Neutrophil (primary cell): Measurements from ENCODE around the gene CSGALNACT2.
A peak's percentile ranks its signal among the peaks of the same experiment; 100 is the strongest.
"Not testable (repeated sequence)": the region's sequence is repeated elsewhere in the genome, so short reads cannot be mapped to it uniquely, and the experiment has no call there.

Source experiments
- H3K27ac ChIP-seq: fragments of 200-600 bp; sonication (generic); 2 replicates; pipeline ENCODE4 v1.5.1; 2016; ENCODE audit warnings: mild to moderate bottlenecking, moderate library complexity
- H3K27me3 ChIP-seq: fragments of 200-600 bp; sonication (generic); 2 replicates; pipeline ENCODE4 v1.6.0; 2016; ENCODE audit warnings: mild to moderate bottlenecking
- H3K36me3 ChIP-seq: fragments of 200-600 bp; sonication (generic); 2 replicates; pipeline ENCODE4 v1.5.1; 2017
- H3K4me1 ChIP-seq, 2 experiments: fragments of 200-600 bp in 1 of 2; sonication (generic) in 1 of 2; 1 replicate in 1 of 2; 2 replicates in 1 of 2; pipeline versions ENCODE4 v1.5.1 to v1.6.1; 2013 to 2016; ENCODE audit warnings: low read depth in 1 of 2, low read length in 1 of 2, mild to moderate bottlenecking in 1 of 2, moderate library complexity in 1 of 2; ENCODE audit not compliant: control insufficient read depth in 1 of 2, insufficient read depth in 1 of 2
- H3K4me3 ChIP-seq, 2 experiments: fragments of 200-600 bp in 1 of 2; sonication (generic) in 1 of 2; 1 replicate in 1 of 2; 2 replicates in 1 of 2; pipeline ENCODE4 v1.5.1; 2013 to 2016; ENCODE audit warnings: low read depth in 1 of 2, low read length in 1 of 2, mild to moderate bottlenecking in 1 of 2, moderate library complexity in 1 of 2
- H3K9me3 ChIP-seq: fragments of 200-600 bp; sonication (generic); 2 replicates; pipeline ENCODE4 v1.5.1; 2016
- CTCF ChIP-seq: fragments of 200-600 bp; sonication (generic); IDR thresholded peaks from 2 replicates; pipeline ENCODE4 v1.5.1; 2016; ENCODE audit warnings: antibody characterized with exemption

Gene CSGALNACT2

GRCh38 chr10:43174969-43175368 is 36.7 kb downstream of the CSGALNACT2 start:
- H3K4me3 ChIP-seq, result no peak overlapping the region
- H3K36me3 ChIP-seq, result peaks cover 77% of the 10 kb centered on the region
- TF ChIP-seq CTCF, result no peak
- no peaks in the 10 kb centered on the region for H3K9me3 ChIP-seq
- H3K4me1 ChIP-seq, result peaks cover 32 to 34% of the 10 kb centered on the region in 2 experiments
- H3K27me3 ChIP-seq, result no peaks in the 10 kb centered on the region
- peak overlapping the region; percentile 14 for H3K27ac ChIP-seq

- TF ChIP-seq CTCF, result no peak
- peak overlapping the region; percentile 2 for H3K27ac ChIP-seq
- peaks cover 19 to 20% of the 10 kb centered on the region in 2 experiments for H3K4me1 ChIP-seq
- peaks cover 84% of the 10 kb centered on the region for H3K36me3 ChIP-seq
- no peak overlapping the region for H3K4me3 ChIP-seq
- no peaks in the 10 kb centered on the region for H3K9me3 ChIP-seq
- no peaks in the 10 kb centered on the region for H3K27me3 ChIP-seq
Measured at GRCh38 chr10:43176271-43176670, 38.0 kb downstream of the CSGALNACT2 start.

GRCh38 chr10:43177595-43177994 is 39.4 kb downstream of the CSGALNACT2 start:
- Histone ChIP-seq H3K27ac (no peak overlapping the region), H3K9me3 (no peaks in the 10 kb centered on the region), H3K4me3 (no peak overlapping the region), H3K36me3 (peaks cover 90% of the 10 kb centered on the region), H3K4me1 (peaks cover 6 to 7% of the 10 kb centered on the region in 2 experiments), H3K27me3 (no peaks in the 10 kb centered on the region)
- TF ChIP-seq CTCF, result no peak

GRCh38 chr10:43181146-43181545 is 42.9 kb downstream of the CSGALNACT2 start:
- no peaks in the 10 kb centered on the region for H3K4me1 ChIP-seq
- H3K36me3 ChIP-seq, result peaks cover 88% of the 10 kb centered on the region
- no peak for TF ChIP-seq CTCF
- H3K27me3 ChIP-seq, result no peaks in the 10 kb centered on the region
- H3K27ac ChIP-seq, result no peak overlapping the region
- H3K9me3 ChIP-seq, result no peaks in the 10 kb centered on the region
- no peak overlapping the region for H3K4me3 ChIP-seq

- Histone ChIP-seq H3K36me3 (peaks cover 85% of the 10 kb centered on the region), H3K27ac (peak overlapping the region; percentile 10)
- not testable (repeated sequence) for H3K4me3 ChIP-seq, H3K9me3 ChIP-seq, H3K4me1 ChIP-seq, H3K27me3 ChIP-seq
Measured at GRCh38 chr10:43183764-43184163, 45.5 kb downstream of the CSGALNACT2 start.

- Histone ChIP-seq H3K36me3 (peaks cover 68% of the 10 kb centered on the region), H3K4me3 (no peak overlapping the region), H3K4me1 (peaks cover 6% of the 10 kb centered on the region in 2 experiments), H3K27ac (no peak overlapping the region), H3K9me3 (no peaks in the 10 kb centered on the region), H3K27me3 (no peaks in the 10 kb centered on the region)
- TF ChIP-seq CTCF, result no peak
Measured at GRCh38 chr10:43186150-43186549, 47.9 kb downstream of the CSGALNACT2 start.
